Ectodermal cell (in vitro differentiated cells): Measurements from ENCODE around the gene TERT.
"Not testable (repeated sequence)": the region's sequence is repeated elsewhere in the genome, so short reads cannot be mapped to it uniquely, and the experiment has no call there.

ENCODE experiments used
- H3K27ac ChIP-seq: 2 replicates; pipeline ENCODE4 v1.7.0; 2013; ENCODE audit warnings: mild to moderate bottlenecking, low read depth, low read length; ENCODE audit not compliant: insufficient read depth, poor library complexity, severe bottlenecking
- H3K27me3 ChIP-seq: 2 replicates; pipeline ENCODE4 v1.7.0; 2013; ENCODE audit warnings: mild to moderate bottlenecking, low read length; ENCODE audit not compliant: insufficient read depth, control insufficient read depth, poor library complexity, severe bottlenecking
- H3K36me3 ChIP-seq: one replicate; pipeline ENCODE4 v1.7.0; 2013; ENCODE audit warnings: low read length; ENCODE audit not compliant: control insufficient read depth, insufficient read depth
- H3K4me1 ChIP-seq: one replicate; pipeline ENCODE4 v1.7.0; 2013; ENCODE audit warnings: low read length; ENCODE audit not compliant: control insufficient read depth, insufficient read depth
- H3K4me3 ChIP-seq: 2 replicates; pipeline ENCODE4 v1.7.0; 2013; ENCODE audit warnings: low read depth, low read length, control low read depth; ENCODE audit not compliant: insufficient read depth
- H3K9me3 ChIP-seq: 2 replicates; pipeline ENCODE4 v1.7.0; 2013; ENCODE audit warnings: mild to moderate bottlenecking, low read length, moderate library complexity; ENCODE audit not compliant: control insufficient read depth
- WGBS, 2 experiments: methylation state at CpG; one replicate each; pipeline ENCODE4 v1.1.7; 2013; ENCODE audit warnings: missing lambda C conversion rate in 2 of 2; 5-methylcytosine and 5-hydroxymethylcytosine counted together

Gene TERT

GRCh38 chr5:1270933-1271914 is 23.6 kb downstream of the TERT start:
- H3K27me3 ChIP-seq, result no peaks in the 10 kb centered on the region
- H3K36me3 ChIP-seq, result no peaks in the 10 kb centered on the region
- H3K4me3 ChIP-seq, result no peak overlapping the region
- H3K4me1 ChIP-seq, result no peaks in the 10 kb centered on the region
- H3K9me3 ChIP-seq, result no peaks in the 10 kb centered on the region
- WGBS, 2 experiments, result 96% methylated on average over 39 of the region's 39 CpGs
- no peak overlapping the region for H3K27ac ChIP-seq

- H3K27me3 ChIP-seq, result no peaks in the 10 kb centered on the region
- H3K4me1 ChIP-seq, result no peaks in the 10 kb centered on the region
- no peaks in the 10 kb centered on the region for H3K36me3 ChIP-seq
- no peaks in the 10 kb centered on the region for H3K9me3 ChIP-seq
- H3K27ac ChIP-seq, result no peak overlapping the region
- WGBS, 2 experiments, result 94 to 96% methylated on average over 22 of the region's 22 CpGs
- H3K4me3 ChIP-seq, result no peak overlapping the region
These were observed 24.4 kb downstream of the TERT start for GRCh38 chr5:1270426-1270825.

GRCh38 chr5:1268666-1269065 is 26.2 kb downstream of the TERT start:
- Histone ChIP-seq H3K4me1 (no peaks in the 10 kb centered on the region), H3K27me3 (no peaks in the 10 kb centered on the region), H3K27ac (no peak overlapping the region), H3K36me3 (no peaks in the 10 kb centered on the region), H3K4me3 (no peak overlapping the region), H3K9me3 (no peaks in the 10 kb centered on the region)
- 94 to 98% methylated on average over 13 of the region's 13 CpGs for WGBS, 2 experiments

GRCh38 chr5:1268056-1268455 is 26.8 kb downstream of the TERT start:
- Histone ChIP-seq H3K4me3 (no peak overlapping the region), H3K9me3 (no peaks in the 10 kb centered on the region), H3K4me1 (no peaks in the 10 kb centered on the region), H3K36me3 (no peaks in the 10 kb centered on the region), H3K27ac (no peak overlapping the region), H3K27me3 (no peaks in the 10 kb centered on the region)
- 95 to 97% methylated on average over 13 of the region's 13 CpGs for WGBS, 2 experiments

- H3K4me1 ChIP-seq, H3K9me3 ChIP-seq: not testable (repeated sequence)
- WGBS, 2 experiments, result 85 to 95% methylated on average over 5 of the region's 5 CpGs
These were observed 27.4 kb downstream of the TERT start for GRCh38 chr5:1267464-1267863.

GRCh38 chr5:1266791-1267190 is 28.1 kb downstream of the TERT start:
- Histone ChIP-seq H3K4me3 (no peak overlapping the region), H3K27ac (no peak overlapping the region), H3K9me3 (no peaks in the 10 kb centered on the region), H3K36me3 (no peaks in the 10 kb centered on the region), H3K4me1 (no peaks in the 10 kb centered on the region), H3K27me3 (no peaks in the 10 kb centered on the region)
- WGBS, 2 experiments, result 95% methylated on average over 8 to 9 of the region's 9 CpGs

More at GRCh38 chr5:1267464-1267863, 27.4 kb downstream of the TERT start:
- not testable (repeated sequence) for H3K36me3 ChIP-seq, H3K27me3 ChIP-seq, H3K4me3 ChIP-seq, H3K27ac ChIP-seq

GRCh38 chr5:1265461-1266455 is 29.1 kb downstream of the TERT start:
- Histone ChIP-seq H3K36me3 (no peaks in the 10 kb centered on the region), H3K27me3 (no peaks in the 10 kb centered on the region), H3K4me3 (no peak overlapping the region), H3K9me3 (no peaks in the 10 kb centered on the region), H3K4me1 (no peaks in the 10 kb centered on the region), H3K27ac (no peak overlapping the region)
- WGBS, 2 experiments, result 94% methylated on average over 40 of the region's 40 CpGs

GRCh38 chr5:1265026-1265425 is 29.8 kb downstream of the TERT start:
- 88 to 90% methylated on average over 15 of the region's 15 CpGs for WGBS, 2 experiments
- H3K9me3 ChIP-seq, result no peaks in the 10 kb centered on the region
- no peaks in the 10 kb centered on the region for H3K36me3 ChIP-seq
- no peaks in the 10 kb centered on the region for H3K27me3 ChIP-seq
- no peak overlapping the region for H3K27ac ChIP-seq
- no peaks in the 10 kb centered on the region for H3K4me1 ChIP-seq
- H3K4me3 ChIP-seq, result no peak overlapping the region

- WGBS, 2 experiments, result 94 to 97% methylated on average over 18 of the region's 18 CpGs
- no peak overlapping the region for H3K4me3 ChIP-seq
These were observed 30.7 kb downstream of the TERT start for GRCh38 chr5:1264211-1264610.

GRCh38 chr5:1262381-1262780 is 32.5 kb downstream of the TERT start:
- H3K27me3 ChIP-seq, result no peaks in the 10 kb centered on the region
- no peaks in the 10 kb centered on the region for H3K36me3 ChIP-seq
- no peaks in the 10 kb centered on the region for H3K9me3 ChIP-seq
- H3K27ac ChIP-seq, result no peak overlapping the region
- H3K4me1 ChIP-seq, result no peaks in the 10 kb centered on the region
- WGBS, 2 experiments, result 91 to 98% methylated on average over 1 of the region's 1 CpG
- no peak overlapping the region for H3K4me3 ChIP-seq

More at GRCh38 chr5:1264211-1264610, 30.7 kb downstream of the TERT start:
- no peak overlapping the region for H3K27ac ChIP-seq
- H3K36me3 ChIP-seq, result no peaks in the 10 kb centered on the region
- H3K27me3 ChIP-seq, result no peaks in the 10 kb centered on the region
- H3K9me3 ChIP-seq, result no peaks in the 10 kb centered on the region
- H3K4me1 ChIP-seq, result no peaks in the 10 kb centered on the region
